ACC112 (cell line): ENCODE measurements around the gene NLRP10.

Experiments used
- H2AFZ ChIP-seq: fragments of 200-600 bp; sonication (generic); one replicate; pipeline ENCODE4 v1.6.0; 2017; ENCODE audit warnings: antibody characterized with exemption, low read length; ENCODE audit not compliant: unreplicated experiment
- H3K27ac ChIP-seq: fragments of 200-600 bp; sonication (generic); 2 replicates; pipeline ENCODE4 v1.5.1; 2014; ENCODE audit warnings: low read depth, mild to moderate bottlenecking, antibody characterized with exemption, low read length, moderate library complexity
- H3K27me3 ChIP-seq: fragments of 200-600 bp; sonication (generic); 2 replicates; pipeline ENCODE4 v1.6.1; 2014; ENCODE audit warnings: mild to moderate bottlenecking, antibody characterized with exemption, low read length, moderate library complexity, mixed read lengths; ENCODE audit not compliant: insufficient read depth
- H3K36me3 ChIP-seq: fragments of 200-600 bp; sonication (generic); 2 replicates; pipeline ENCODE4 v1.6.1; 2016; ENCODE audit warnings: mild to moderate bottlenecking, antibody characterized with exemption, low read length, moderate library complexity, mixed read lengths; ENCODE audit not compliant: insufficient read depth
- H3K4me1 ChIP-seq: fragments of 200-600 bp; sonication (generic); one replicate; pipeline ENCODE4 v1.6.1; 2016; ENCODE audit warnings: low read length, mixed read lengths; ENCODE audit not compliant: insufficient read depth, unreplicated experiment, control insufficient read depth
- H3K4me3 ChIP-seq: fragments of 200-600 bp; sonication (generic); 2 replicates; pipeline ENCODE4 v1.5.1; 2014; ENCODE audit warnings: mild to moderate bottlenecking, low read depth, low read length
- H3K79me2 ChIP-seq: fragments of 200-600 bp; sonication (generic); one replicate; pipeline ENCODE4 v1.6.0; 2016; ENCODE audit warnings: low read length; ENCODE audit not compliant: control insufficient read depth, unreplicated experiment, insufficient read depth

The NLRP10 gene, protein sequence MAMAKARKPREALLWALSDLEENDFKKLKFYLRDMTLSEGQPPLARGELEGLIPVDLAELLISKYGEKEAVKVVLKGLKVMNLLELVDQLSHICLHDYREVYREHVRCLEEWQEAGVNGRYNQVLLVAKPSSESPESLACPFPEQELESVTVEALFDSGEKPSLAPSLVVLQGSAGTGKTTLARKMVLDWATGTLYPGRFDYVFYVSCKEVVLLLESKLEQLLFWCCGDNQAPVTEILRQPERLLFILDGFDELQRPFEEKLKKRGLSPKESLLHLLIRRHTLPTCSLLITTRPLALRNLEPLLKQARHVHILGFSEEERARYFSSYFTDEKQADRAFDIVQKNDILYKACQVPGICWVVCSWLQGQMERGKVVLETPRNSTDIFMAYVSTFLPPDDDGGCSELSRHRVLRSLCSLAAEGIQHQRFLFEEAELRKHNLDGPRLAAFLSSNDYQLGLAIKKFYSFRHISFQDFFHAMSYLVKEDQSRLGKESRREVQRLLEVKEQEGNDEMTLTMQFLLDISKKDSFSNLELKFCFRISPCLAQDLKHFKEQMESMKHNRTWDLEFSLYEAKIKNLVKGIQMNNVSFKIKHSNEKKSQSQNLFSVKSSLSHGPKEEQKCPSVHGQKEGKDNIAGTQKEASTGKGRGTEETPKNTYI

GRCh38 chr11:7965386-7965785, at the start of gene NLRP10:
TSS of gene NLRP10 (minus strand) at chr11:7965447. CDS start at chr11:7963495, 1,952 bp downstream.
- peak within 1 kb of the TSS; percentile 50 for H3K4me3 ChIP-seq
- no peaks in the 10 kb centered on the region for H3K36me3 ChIP-seq
- H2AFZ ChIP-seq, result peak within 1 kb of the TSS; percentile 53
- H3K79me2 ChIP-seq, result no peaks in the 10 kb centered on the region
- H3K27me3 ChIP-seq, result no peaks in the 10 kb centered on the region
- H3K27ac ChIP-seq, result peak within 1 kb of the TSS; percentile 87
- H3K4me1 ChIP-seq, result peaks cover 19% of the 10 kb centered on the region

- no peaks in the 10 kb centered on the region for H3K79me2 ChIP-seq
- peaks cover 18% of the 10 kb centered on the region for H3K4me1 ChIP-seq
- H3K27ac ChIP-seq, result no peak overlapping the region
- no peak overlapping the region for H3K4me3 ChIP-seq
- H3K27me3 ChIP-seq, result peaks cover 3% of the 10 kb centered on the region; the same call in 1 of the 2 replicates
- H2AFZ ChIP-seq, result no peak overlapping the region
- H3K36me3 ChIP-seq, result no peaks in the 10 kb centered on the region
These were observed 48.6 kb upstream of the NLRP10 start for GRCh38 chr11:8013833-8014232.

DNA sequence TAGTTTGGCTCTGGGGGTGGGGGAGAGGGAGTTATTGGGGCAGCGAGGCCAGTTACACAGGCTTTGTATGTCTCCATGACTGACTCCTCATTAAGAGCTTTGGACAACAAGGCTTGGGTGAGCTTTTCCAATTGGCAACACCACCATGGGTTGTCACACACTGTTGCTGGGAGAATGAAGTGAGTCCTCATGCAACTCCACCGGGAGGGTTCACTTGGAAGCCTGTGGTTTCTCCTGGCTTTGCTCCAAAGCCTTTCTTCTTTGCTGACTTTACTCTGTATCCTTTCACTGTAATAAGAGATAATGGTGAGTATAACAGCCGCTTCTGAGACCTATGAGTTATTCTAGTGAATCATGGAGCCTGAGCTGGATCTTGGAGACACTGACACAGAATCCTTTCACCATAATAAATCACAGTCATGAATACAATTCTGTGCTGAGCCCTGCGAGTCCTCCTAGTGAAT, 46.8 kb upstream of the NLRP10 start:
- Histone ChIP-seq H3K79me2 (no peaks in the 10 kb centered on the region), H2AFZ (no peak overlapping the region), H3K36me3 (no peaks in the 10 kb centered on the region), H3K27me3 (0 out of 2 replicates have a peak, but pooled peaks cover 3% of the 10 kb centered on the region), H3K4me3 (no peak overlapping the region), H3K4me1 (peaks cover 13% of the 10 kb centered on the region), H3K27ac (no peak overlapping the region)

GRCh38 chr11:8011371-8011770, 46.1 kb upstream of the NLRP10 start:
- Histone ChIP-seq H3K27me3 (0 out of 2 replicates have a peak, but pooled peaks cover 2% of the 10 kb centered on the region), H2AFZ (no peak overlapping the region), H3K79me2 (no peaks in the 10 kb centered on the region), H3K36me3 (no peaks in the 10 kb centered on the region), H3K4me3 (no peak overlapping the region), H3K4me1 (peaks cover 13% of the 10 kb centered on the region), H3K27ac (no peak overlapping the region)

DNA sequence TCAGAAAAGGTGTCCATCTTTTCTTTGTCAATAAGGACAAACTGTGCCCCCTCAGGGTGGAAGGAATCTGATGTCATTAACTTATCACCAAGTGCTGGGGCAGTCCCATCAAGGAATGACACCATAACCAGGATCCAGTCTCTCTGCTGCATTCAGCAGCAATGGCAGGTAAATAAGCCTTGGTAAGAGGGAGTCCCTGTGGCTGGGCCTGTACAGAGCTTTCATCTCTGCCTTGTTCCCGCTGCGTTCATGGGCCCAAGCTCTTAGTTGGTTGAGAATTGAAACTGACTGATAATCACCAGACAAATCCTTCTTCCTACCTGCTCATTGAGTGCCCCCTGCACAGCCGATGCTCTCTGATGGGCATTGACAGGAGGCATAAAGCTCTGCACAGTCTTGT, 44.6 kb upstream of the NLRP10 start:
- Histone ChIP-seq H3K27ac (no peak overlapping the region), H3K36me3 (no peaks in the 10 kb centered on the region), H3K27me3 (no peaks in the 10 kb centered on the region), H3K4me3 (no peak overlapping the region), H2AFZ (no peak overlapping the region), H3K79me2 (no peaks in the 10 kb centered on the region), H3K4me1 (peaks cover 13% of the 10 kb centered on the region)

GRCh38 chr11:8008212-8008611, 43.0 kb upstream of the NLRP10 start:
- H3K4me1 ChIP-seq, result peaks cover 13% of the 10 kb centered on the region
- H2AFZ ChIP-seq, result no peak overlapping the region
- no peaks in the 10 kb centered on the region for H3K79me2 ChIP-seq
- no peaks in the 10 kb centered on the region for H3K36me3 ChIP-seq
- H3K27me3 ChIP-seq, result no peaks in the 10 kb centered on the region
- H3K27ac ChIP-seq, result no peak overlapping the region
- no peak overlapping the region for H3K4me3 ChIP-seq

DNA sequence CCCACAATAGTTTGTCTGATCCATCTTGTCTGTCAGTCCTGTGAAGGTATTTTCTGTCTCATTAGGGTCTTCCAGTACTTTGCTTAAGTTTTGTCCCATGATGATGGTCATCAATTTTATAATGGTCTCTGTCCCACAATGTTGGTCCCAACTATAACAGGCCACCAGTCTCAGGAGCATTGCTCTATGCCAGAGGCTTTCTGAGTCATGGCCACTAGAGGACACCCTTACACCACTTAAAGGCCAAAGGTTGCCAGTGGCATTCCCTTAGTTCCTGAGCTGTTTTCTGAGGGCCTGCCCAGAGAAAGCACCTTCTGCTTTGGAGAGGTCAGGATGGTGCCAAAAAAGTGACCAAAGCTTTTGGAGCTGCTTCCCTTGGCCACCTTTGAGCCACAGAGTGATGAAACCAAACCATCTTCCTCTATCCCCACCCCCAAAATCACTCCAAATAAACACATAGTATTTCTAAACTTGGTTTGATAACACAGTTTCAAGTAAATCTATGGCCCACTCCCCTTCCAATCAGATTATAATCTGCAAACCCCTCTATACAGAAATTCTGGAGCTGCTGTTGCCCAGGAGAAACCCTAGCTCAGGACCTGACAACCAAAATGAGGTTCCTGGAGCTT, 41.2 kb upstream of the NLRP10 start:
- no peak overlapping the region for H2AFZ ChIP-seq
- no peaks in the 10 kb centered on the region for H3K36me3 ChIP-seq
- no peaks in the 10 kb centered on the region for H3K27me3 ChIP-seq
- no peak overlapping the region for H3K4me3 ChIP-seq
- peaks cover 2% of the 10 kb centered on the region for H3K4me1 ChIP-seq
- H3K79me2 ChIP-seq, result no peaks in the 10 kb centered on the region
- no peak overlapping the region for H3K27ac ChIP-seq

GRCh38 chr11:8005556-8005955, 40.3 kb upstream of the NLRP10 start:
- H3K27me3 ChIP-seq, result no peaks in the 10 kb centered on the region
- H3K79me2 ChIP-seq, result no peaks in the 10 kb centered on the region

DNA sequence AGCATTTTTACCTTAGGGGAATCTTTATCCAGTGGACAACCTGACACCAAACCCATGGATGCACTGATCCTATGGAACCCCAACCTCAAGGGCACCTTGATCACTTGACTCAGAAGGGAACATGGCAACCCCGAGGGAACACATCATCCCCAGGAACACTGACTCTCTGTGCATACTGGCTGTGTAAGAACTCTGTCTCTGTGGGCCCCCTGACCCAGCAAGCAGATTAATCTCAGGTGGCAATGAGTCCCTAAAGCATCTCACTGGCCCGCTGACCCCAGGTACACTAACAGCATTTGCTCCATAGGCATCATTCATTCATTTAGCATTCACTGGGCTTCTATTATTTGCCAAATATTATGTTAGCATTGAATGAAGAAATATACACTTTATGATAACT, 38.8 kb upstream of the NLRP10 start:
- Histone ChIP-seq H3K27ac (no peak overlapping the region), H3K27me3 (no peaks in the 10 kb centered on the region)

More at GRCh38 chr11:8005556-8005955, 40.3 kb upstream of the NLRP10 start:
- H2AFZ ChIP-seq, result no peak overlapping the region
- H3K4me3 ChIP-seq, result no peak overlapping the region
- H3K4me1 ChIP-seq, result no peaks in the 10 kb centered on the region
- H3K27ac ChIP-seq, result no peak overlapping the region
- H3K36me3 ChIP-seq, result no peaks in the 10 kb centered on the region

DNA sequence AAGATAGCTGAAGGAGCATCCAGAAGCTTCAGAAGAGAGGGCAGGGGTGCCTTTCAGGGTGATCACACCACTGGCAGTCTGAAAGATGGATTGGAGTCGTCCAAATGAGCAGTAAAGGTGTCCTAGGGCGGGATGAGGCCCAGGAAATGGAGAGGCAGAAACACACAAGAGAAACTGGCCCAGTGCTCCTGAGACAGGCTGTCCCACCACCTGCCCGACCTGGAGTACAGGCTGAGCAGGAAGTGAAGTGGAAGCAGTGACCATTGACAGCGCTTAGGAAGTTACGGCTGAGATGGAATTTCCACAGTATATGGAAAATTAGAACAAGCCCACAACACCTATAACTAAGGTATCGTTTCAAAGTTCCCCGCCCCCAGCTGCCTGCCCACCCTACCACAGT, 37.9 kb upstream of the NLRP10 start:
- H2AFZ ChIP-seq, result no peak overlapping the region
- H3K4me1 ChIP-seq, result no peaks in the 10 kb centered on the region
- H3K4me3 ChIP-seq, result no peak overlapping the region
- peaks cover 12% of the 10 kb centered on the region for H3K36me3 ChIP-seq
- no peaks in the 10 kb centered on the region for H3K79me2 ChIP-seq
- H3K27ac ChIP-seq, result no peak overlapping the region
- H3K27me3 ChIP-seq, result no peaks in the 10 kb centered on the region

More for the DNA sequence above, 38.8 kb upstream of the NLRP10 start:
- Histone ChIP-seq H3K79me2 (no peaks in the 10 kb centered on the region), H3K4me3 (no peak overlapping the region), H3K4me1 (no peaks in the 10 kb centered on the region), H2AFZ (no peak overlapping the region), H3K36me3 (peaks cover 7% of the 10 kb centered on the region; the same call in 1 of the 2 replicates)
